Sciatic nerve (tissue), 2 donors: ENCODE results near the gene CAMK1D. TPM values are rescaled to one million over a fixed set of nuclear protein-coding genes. Genes with fewer than 3 reads are reported as not detected.
"Not testable (repeated sequence)": the region's sequence is repeated elsewhere in the genome, so short reads cannot be mapped to it uniquely, and the experiment has no call there.

ENCODE experiments used
- ATAC-seq: fragments of 200-7000 bp; cut with Tn5 transposase; one replicate; pipeline ENCODE4 v1.9.1; 2020; ENCODE audit warnings: mild to moderate bottlenecking, moderate library complexity
- DNase-seq: peaks from one replicate; pipeline ENCODE4 v3.0.0-alpha.2; 2020; ENCODE audit warnings: low spot score
- intact Hi-C: fragments of 100-400 bp; cut with DNase I; formaldehyde crosslinking; loops from one replicate; pipeline ENCODE4 v1.14.2; 2022
- total RNA-seq: library from RNA; stranded (reverse); fragmentation: NEBNext Ultra II Directional; extraction: Animal tissue kit (Norgen Biotek cat#: 25700); gene quantifications from one replicate; pipeline ENCODE4 v1.2.1, GENCODE V29; 2021
- donor health status: DM: no; HTN: no; CAD: no.
- donor health status: DM: no; HTN: no; CAD: no.

CAMK1D gene
- total RNA-seq, 1 donor from 2014 or later = 27.1 TPM

GRCh38 chr10:12474727-12475412 lies 125.5 kb downstream of the CAMK1D start:
- ATAC-seq = no peak
- intact Hi-C loops = no loop called here
- no peak for DNase-seq

GRCh38 chr10:12476656-12477055 lies 127.3 kb downstream of the CAMK1D start:
- intact Hi-C loops = no loop called here
- ATAC-seq (no peak), DNase-seq (no peak)

- intact Hi-C loops = no loop called here
- no peak for DNase-seq
- no peak for ATAC-seq
These were observed 130.1 kb downstream of the CAMK1D start for GRCh38 chr10:12479437-12479844.

GRCh38 chr10:12479924-12480323 lies 130.6 kb downstream of the CAMK1D start:
- intact Hi-C loops = no loop called here
- ATAC-seq (no peak), DNase-seq (no peak)

GRCh38 chr10:12480440-12480839 lies 131.1 kb downstream of the CAMK1D start:
- no peak for DNase-seq
- intact Hi-C loops = no loop called here

GRCh38 chr10:12481924-12482323 lies 132.6 kb downstream of the CAMK1D start:
- ATAC-seq = no peak
- DNase-seq = no peak
- intact Hi-C loops = no loop called here

More at GRCh38 chr10:12480440-12480839, 131.1 kb downstream of the CAMK1D start:
- ATAC-seq = no peak

- DNase-seq (no peak), ATAC-seq (no peak)
- intact Hi-C loops = no loop called here
These were observed 133.2 kb downstream of the CAMK1D start for GRCh38 chr10:12482587-12482986.

- intact Hi-C loops = no loop called here
- DNase-seq (no peak), ATAC-seq (no peak)
These were observed 134.9 kb downstream of the CAMK1D start for GRCh38 chr10:12484002-12484918.

GRCh38 chr10:12484941-12485805 lies 135.8 kb downstream of the CAMK1D start:
- intact Hi-C loops = no loop called here
- ATAC-seq (peak; percentile 47), DNase-seq (no peak)

- DNase-seq (no peak), ATAC-seq (no peak)
- intact Hi-C loops = no loop called here
These were observed 138.0 kb downstream of the CAMK1D start for GRCh38 chr10:12487366-12487765.

GRCh38 chr10:12488626-12489025 lies 139.3 kb downstream of the CAMK1D start:
- DNase-seq (no peak), ATAC-seq (no peak)
- intact Hi-C loops = no loop called here

- no peak for DNase-seq
- intact Hi-C loops = no loop called here
- no peak for ATAC-seq
These were observed 140.0 kb downstream of the CAMK1D start for GRCh38 chr10:12489357-12489756.

- ATAC-seq = peak; percentile 13
- no peak for DNase-seq
- intact Hi-C loops = no loop called here
These were observed 140.5 kb downstream of the CAMK1D start for GRCh38 chr10:12489806-12490205.

GRCh38 chr10:12490963-12491362 lies 141.6 kb downstream of the CAMK1D start:
- ATAC-seq = no peak
- DNase-seq = no peak
- intact Hi-C loops = no loop called here

- intact Hi-C loops = no loop called here
- DNase-seq = no peak
- no peak for ATAC-seq
These were observed 142.1 kb downstream of the CAMK1D start for GRCh38 chr10:12491491-12491890.

GRCh38 chr10:12492016-12492415 lies 142.7 kb downstream of the CAMK1D start:
- ATAC-seq = no peak
- intact Hi-C loops = no loop called here

GRCh38 chr10:12497046-12497445 lies 147.7 kb downstream of the CAMK1D start:
- DNase-seq, intact Hi-C loops, ATAC-seq: not testable (repeated sequence)

More at GRCh38 chr10:12492016-12492415, 142.7 kb downstream of the CAMK1D start:
- DNase-seq = no peak

GRCh38 chr10:12499076-12499986 lies 150.0 kb downstream of the CAMK1D start:
- DNase-seq = no peak
- ATAC-seq = peak; percentile 82
- intact Hi-C loops = no loop called here
